ENCODE data around the gene ICA1. TPM values are rescaled to one million over a fixed set of nuclear protein-coding genes. Genes with fewer than 3 reads are reported as not detected.
A peak's percentile ranks its signal among the peaks of the same experiment; 100 is the strongest.
"Not testable (repeated sequence)": the region's sequence is repeated elsewhere in the genome, so short reads cannot be mapped to it uniquely, and the experiment has no call there.

Gene ICA1
- total RNA-seq, 1 donor from 2014 or later = 9.4 TPM

DNA sequence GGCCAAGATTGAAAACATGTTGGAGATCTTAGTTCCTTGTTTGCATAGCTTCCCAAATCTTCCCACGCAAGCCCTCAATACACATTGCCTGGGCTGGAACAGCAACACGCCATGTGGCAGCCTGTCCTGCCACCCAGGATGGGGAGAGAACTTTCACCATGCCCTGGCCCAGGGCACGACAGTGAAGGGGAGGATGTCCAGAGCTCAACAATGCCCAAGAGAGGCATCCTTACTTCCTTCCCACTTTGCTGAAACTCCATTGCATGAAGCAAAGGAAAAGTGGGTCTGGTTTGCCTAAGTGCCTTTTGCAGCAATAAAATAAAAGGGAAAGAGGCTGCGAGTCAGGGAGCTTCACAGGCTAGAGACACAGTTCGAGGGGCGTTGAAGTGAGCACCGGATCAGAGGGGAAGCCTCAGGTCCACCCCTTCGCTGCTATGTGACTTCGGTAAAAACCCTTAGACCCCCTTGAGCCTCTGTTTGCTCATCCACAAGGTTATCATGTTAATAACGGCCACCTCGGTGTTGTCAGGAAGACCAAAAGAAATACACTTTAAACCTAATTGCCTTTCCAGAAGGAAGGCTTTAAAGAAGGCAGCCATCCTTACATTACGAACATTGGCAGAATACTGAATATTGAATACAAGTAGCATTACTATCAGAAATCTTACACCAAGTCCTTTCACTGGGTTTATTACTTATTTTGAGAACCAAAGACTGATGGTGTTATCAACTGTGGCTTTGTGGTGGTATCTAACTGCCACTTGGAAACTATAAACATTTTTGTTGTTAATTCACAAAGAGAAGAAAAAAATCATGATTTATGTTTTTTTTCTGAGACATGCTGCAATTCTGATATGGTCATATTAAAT lies 133.3 kb downstream of the ICA1 start:
- ATAC-seq = no peak

DNA sequence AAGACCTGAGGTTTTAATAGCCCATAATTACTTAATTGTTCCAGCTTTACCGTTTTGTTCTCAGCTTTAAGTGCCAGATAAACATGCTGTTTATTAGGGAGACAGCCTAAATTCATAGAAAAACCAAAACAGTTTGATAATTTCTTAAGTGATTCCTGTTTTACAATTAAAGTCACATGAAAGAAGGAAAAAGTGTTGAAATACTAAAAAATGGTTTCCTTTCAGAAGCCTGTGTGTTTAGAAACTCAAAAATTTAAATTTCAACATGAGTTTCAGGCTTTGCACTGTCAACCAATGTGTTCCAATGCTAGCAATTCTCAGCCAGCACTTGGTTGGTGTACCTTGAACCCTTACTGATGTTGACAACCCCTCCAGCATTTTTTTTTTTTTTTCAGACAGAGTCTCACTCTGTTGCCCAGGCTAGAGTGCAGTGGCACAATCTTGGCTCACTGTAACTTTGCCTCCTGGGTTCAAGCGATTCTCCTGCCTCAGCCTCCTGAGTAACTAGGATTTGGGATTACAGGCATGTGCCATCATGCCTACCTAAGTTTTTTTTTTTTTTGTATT lies 135.3 kb downstream of the ICA1 start:
- no peak for ATAC-seq

DNA sequence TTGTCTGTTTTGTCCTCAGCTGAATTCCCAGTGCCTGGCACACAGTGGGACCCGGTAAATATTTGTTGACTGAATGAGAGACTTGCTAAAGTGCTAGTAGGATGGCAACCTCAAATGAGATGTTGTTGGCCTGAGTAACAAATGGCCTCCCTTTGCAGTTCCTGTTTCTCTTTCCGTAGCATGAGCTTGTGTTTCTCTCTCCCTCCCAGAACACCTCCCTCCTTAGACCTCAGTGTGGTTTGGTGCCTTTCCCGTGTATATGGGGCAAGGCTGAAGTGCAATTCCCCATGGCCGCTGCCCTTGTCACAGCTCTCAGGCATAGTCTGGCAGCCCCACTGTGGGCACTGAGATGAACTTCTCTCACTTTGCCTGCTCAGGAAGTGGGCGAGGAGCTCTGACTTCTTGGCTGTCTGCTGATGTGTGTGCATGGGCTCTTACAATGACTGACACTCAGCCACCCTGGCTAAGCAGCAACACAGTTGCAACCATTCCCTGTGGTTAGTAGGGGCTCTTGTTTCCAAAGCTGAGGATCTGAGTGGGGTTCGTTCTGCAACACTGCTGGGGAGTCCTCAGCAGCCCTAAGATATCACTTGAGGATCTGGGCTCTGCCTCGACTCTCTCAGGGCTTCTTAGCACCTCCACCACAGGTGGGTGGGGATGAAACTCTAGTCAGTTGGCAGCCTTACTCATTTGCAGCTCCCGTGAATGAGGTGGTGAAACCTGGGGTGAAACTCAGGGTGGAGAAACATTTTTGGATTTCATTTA lies 136.1 kb downstream of the ICA1 start:
- peak; percentile 62 for ATAC-seq

DNA sequence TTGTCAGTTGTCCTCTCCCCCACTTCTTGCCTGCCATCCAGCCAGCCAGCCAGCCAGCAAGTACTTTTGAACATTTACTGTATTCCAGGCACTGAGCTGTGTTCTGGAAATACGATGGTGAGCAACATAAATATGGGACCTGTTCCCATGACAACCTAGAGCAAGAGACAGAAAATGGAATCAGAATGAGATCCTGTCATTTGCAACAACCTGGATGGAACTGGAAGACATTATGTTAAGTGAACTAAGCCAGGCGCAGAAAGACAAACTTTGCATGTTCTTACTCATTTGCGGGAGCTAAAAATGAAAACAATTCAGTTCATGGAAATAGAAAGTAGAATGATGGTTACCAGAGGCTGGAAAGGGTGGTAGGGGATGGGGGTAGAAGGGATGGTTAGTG lies 140.7 kb downstream of the ICA1 start:
- ATAC-seq = no peak

DNA sequence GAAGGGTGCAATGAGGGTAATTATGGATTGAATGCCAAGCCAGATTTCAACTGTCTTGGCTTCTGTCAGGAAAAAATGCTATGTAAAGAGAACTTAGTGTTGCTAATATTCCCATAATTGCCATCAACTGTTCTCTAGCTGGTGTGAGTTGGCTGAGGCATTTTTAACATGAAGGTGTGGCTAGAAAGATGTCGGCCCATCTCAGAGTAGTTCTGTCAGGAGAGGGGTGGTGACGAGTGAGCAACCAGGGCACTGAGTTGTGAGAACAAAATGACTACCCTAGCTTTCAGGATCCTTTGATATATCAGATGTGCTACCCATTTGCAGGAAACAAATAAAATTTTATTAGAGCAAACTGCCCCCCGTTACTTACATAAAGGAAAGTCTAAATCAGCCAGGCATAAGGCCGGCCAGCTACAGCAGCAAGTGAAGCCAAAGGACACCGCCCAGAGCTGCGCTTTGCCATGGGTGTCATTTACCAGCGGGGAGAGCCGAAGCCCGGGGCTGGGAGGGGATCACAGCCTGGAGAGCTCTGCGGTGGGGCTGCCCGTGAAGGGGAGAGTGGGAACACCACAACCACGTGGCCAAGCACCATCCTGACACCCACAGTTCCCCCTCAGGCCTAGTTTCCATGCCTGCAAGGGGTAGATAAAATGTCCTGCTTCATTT lies 141.4 kb downstream of the ICA1 start:
- ATAC-seq = no peak

DNA sequence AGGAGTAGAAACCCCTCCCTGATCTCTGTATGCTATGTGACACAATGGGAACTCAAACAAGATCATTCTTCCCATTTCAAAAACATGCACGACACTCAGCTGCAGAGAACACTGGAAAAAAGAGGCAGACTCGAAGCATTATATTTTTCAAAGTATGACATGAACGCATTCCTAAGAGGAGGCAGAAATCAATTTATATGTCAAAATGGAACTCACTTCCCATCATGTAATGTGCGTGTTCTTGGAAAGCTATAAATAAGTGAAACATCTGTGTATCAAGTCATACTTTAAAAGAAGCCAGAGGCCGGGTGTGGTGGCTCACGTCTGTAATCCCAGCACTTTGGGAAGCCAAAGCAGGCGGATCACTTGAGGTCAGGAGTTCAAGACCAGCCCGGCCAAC lies 142.7 kb downstream of the ICA1 start:
- no peak for ATAC-seq

DNA sequence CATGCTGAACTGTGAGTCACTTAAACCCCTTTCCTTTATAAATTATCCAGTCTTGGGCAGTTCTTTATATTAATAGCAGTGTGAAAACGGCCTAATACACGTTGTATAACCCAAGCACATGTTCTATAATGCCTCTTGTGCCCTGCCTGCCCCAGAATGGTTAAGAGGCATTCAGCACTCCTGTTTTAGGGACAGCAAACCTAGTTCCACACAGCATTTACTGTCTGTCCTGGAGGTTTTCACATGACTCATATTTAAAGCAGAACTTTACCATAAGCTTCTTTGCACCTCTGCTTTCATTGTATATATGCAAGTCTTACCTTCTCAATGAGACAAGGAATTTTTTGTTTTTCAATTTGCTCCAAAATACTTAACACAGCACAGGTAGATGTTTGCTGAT lies 144.8 kb downstream of the ICA1 start:
- no peak for ATAC-seq

DNA sequence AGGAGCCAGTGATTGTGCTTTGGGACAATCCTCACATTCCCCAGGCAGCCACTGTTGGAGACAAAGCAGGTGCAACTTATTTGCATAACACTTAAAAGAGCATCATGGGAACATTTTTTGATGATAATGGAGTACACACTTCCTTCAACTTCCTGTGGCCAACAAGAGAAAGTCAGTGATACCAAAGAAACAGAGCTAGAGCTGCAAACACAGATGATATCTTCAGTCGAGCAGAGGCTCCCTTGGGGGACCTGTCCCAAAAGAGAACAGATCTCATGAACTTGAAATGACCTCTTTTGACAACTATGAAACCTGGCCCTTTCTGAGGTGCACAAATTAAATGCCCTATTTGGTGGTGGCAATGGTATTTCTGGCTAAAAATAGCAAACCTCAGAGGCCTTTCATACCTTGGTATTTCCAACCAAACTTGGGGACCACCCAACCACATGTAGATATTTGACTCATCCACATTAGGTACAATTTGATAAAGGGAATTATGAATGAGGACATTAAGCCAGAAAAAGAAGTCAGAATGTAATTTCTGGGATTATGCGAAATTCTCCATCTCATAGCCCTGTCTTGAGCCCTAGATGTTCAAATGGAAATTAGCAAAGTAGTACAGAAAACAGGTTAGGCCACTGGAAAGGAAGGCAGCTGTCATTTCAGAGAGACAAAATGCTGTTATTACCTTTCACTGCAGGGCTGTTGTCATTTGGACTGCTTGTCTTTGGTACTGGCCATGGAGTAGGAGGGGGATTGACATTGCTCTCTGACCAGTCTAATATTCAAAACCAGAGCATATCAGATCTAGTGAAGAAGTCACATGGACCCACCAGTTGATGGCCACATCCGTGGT lies 146.2 kb downstream of the ICA1 start:
- no peak for ATAC-seq

DNA sequence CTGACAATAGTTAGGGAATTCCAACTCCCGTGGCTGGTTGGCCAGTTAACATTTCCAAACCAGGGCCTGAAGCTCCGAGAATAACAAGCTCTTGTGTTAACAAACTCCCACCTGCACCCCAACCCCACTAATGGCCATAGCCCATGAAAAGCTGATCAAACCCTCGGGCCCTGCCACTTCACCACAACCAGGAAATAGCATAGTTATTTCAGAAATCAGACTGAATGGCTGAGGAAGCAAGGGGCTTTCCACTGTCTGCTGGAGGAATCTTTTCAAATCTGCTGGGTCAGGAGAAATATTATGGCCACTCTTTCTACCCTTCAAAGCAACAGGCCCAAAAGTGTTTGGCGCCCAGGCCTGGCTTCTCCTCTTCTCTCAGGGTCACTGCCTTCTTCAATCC lies 147.8 kb downstream of the ICA1 start:
- no peak for ATAC-seq

DNA sequence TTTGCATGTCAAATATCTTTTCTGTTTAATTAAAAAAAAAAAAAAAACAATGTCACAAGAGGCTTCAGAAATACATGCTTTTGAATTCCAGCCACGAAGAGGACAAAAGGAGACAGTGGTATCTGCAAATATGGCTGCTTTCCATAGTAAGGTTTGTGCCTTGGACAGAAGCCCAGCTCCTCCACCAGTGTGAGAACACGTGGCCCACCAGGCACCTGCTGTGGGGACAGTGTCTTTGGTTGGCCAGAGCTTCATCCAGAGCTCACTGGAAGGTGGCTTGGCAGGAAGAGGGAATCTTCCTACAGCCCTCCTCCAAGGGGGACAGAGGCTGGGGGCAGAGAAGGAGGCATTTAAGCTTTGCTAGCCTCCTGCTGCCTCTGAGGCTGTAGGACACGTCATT lies 148.8 kb downstream of the ICA1 start:
- no peak for ATAC-seq

DNA sequence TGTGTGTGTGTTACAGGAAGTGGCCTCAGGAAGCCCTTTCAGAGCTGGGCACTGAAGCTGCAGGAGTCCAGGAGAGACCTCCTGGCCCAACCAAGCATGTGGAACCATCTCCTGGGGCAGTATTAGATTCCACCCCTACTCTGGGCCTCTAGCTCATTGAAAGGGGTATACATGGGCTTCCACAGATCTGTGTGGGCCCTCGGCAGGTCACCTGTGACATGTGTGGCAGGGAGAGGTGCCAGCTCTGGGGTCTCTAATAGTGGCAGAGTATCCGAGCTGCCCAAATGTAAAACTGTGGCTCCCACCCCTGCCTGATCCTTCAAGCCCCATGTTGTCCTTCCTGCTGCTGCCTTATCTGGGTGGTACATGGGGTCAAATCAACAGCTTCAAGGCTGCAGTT lies 149.3 kb downstream of the ICA1 start:
- ATAC-seq = no peak

DNA sequence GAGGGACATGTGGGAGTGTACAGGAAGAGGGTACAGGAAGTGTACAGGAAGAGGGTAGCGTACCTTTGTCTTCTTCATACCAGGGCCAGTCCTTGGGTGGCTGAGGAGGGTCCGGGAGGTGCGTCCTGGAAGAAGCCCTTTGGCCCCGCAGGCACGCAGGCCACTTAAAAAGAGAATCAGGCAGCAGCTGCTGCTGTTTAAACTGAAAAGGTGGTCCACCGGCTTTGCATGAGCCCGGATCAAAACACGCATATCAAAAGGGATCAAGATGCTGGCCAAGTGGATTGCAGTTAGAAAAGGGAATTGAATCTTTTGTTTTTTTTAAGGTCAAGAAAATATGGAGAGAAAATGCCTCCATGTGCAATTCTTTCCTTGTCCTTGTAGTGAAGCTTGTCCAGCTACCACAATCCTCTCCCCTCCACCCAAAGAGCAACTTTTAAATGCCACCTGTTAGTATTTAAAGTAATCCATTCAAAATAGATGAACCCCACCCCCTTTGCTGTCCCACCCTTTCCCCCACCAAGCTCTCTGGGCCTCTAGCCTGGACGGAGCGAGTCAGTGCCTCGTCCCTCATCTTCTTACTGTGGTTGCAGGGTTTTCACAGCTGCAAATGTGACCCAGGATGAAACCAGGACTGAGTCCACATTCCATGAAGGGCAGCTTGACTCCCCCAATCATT lies 150.5 kb downstream of the ICA1 start:
- no peak for ATAC-seq

DNA sequence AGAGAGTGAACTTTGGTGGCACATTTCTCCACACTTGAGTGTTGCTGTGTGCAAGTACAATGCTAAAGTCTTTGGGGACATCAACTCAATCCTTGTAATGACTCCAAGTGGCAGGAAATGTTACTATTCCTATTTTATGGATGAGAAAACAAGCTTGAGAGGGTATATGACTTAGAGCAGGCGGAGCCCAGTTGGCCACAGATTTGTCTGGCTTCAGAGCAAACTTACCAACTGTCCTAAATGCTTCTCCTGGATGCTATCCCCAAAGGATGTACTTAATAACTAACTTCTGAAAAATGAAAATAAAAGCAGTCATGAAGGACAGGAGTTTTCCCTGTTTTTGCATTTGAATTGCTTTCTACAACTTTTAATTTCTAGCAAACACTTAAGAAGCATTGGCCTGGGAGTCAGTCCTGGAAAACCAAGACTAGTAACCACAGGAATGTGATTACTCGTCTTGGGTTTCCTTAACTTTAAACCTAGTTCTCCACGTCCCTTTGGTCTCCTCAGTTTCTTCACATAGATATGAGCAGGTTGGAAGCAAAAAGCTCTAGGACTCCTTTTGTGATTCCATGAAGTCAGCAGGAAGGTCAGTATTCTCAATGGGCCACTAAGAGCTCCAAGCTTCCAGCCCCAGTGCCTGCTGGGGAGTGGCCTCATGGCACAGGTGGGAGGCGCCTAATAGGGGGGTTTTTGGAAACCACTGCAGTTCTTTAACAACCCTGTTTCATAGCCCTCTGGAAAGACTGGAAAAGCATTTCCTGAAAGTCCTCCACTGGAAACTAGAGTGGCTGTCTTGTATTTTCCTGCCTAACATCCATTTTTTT lies 152.6 kb downstream of the ICA1 start:
- no peak for ATAC-seq

DNA sequence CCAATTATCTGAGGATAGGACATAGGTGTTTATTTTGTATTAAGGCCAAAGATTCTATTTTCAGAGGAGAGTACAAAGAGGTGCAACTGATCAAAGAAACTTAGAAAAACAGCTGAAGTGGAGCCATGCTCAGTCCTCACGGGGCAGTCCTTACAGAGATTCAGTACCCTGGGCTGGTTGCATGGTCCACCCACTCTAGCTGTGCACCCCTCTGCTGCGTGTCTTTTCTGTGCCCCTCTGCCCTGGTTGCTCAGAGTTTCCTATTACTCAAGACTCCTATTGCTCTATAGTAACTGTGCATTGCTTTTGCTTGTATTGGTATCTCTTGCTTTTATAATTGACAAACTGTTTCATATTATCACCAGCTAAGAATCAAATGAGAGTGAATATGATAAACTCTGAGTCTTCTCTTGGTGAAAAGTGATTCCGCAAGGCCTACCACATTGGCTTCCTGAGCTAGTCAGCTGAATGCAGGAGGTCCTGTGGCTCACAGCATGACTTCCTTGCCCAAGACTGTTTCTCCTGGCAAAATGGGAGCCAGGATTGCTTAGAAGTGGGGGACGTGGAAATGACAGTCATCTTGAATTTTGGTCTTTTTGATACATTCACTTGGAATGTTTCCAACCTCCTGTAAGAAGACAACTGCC lies 156.4 kb downstream of the ICA1 start:
- no peak for ATAC-seq

DNA sequence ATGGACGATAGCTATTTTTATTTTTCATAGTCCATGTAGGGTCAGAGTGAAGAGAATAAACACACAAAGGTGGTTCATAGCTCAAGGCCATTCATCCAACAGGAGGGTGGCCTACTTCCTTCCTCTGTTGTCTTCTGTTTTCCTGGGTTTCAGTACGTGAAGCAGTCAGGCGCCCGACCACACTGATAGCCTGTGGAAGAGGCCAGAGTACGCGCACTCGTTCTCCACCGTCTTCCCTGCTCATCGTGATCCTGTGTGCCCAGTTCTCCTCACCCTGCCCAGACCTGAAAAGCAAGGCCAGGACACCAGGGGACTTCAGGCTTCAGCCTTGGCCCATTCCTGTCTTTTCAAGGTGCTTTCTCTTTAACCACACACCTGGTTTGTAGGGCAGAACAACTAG lies 158.7 kb downstream of the ICA1 start:
- ATAC-seq = no peak

DNA sequence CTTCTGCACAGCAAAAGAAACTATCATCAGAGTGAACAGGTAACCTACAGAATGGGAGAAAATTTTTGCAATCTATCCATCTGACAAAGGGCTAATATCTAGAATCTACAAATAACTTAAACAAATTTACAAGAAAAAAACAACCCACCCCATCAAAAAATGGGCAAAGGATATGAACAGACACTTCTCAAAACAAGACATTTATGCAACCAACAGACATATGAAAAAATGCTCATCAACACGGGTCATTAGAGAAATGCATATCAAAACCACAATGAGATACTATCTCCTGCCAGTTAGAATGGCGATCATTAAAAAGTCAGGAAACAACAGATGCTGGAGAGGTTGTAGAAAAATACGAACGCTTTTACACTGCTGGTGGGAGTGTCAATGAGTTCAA lies 160.7 kb downstream of the ICA1 start:
- not testable (repeated sequence) for ATAC-seq

DNA sequence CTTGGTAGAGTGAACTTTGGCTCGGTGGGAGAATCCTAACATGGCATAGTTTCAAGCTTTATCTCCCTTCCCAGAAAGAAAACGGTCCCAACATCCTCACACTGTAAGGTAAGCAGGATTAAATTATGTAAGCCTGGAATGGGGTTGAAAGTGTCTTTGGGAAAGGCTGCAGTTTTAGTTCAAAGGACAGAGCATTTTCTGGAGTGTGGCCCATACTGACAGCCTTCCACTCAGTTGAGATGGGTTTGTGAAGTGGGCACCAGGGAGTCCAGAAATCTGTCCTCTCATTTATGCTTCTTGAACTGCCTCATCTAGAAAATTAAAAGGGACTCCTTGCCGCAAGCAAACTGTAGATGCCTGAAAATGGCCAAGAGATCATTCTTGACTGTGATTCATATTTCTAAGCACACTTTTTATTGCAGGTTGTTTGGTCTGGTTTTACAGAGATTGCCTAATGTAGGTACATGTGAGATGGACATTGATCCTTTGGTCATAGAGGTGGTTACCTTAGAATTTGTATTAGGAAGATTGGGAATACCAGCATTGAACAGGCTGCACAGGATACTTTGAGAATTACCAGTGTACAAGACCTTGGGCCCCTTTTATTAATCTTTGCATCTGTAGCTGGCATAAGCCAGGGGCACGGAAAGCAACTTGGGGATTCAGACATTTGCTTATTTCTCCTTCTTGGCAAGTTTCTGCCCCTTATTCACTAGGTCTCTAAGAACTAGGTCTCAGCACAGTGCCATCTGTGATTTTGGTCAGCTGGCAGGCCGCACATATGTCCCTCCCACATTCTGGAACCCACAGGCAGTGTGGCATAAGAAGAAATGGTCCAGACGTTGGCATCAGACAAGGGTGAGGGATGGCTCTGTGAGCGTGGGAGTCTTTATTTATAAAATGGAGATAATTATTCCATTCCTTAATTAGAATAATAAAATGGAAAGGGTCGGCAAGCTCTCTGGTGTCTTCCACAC lies 167.5 kb downstream of the ICA1 start:
- no peak for ATAC-seq

DNA sequence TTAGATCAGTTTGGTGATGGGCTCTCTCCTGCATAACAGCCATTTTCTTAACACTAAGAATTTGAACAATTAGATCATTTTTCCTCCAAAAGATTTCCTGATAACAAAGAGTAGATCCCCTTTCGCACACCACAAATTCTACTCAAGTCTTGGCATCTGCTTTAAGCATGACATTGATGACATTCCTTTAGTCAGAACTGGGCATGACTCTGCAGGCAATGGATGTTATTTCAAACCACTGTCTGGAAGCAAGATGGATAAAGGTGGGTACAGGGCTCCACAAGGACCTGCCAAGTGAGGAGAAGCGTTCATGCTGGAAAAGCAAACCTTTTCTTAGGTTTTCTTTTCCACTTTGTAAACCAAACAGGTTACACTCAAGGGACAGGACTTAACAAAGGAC lies 169.8 kb downstream of the ICA1 start:
- ATAC-seq = no peak

Data from esophagus mucosa (tissue), 1 donor.